ENCODE measurements around the gene PRPF8. TPM values are rescaled to one million over a fixed set of nuclear protein-coding genes. Genes with fewer than 3 reads are reported as not detected.
A peak's percentile ranks its signal among the peaks of the same experiment; 100 is the strongest.

Gene PRPF8
- total and polyA plus RNA-seq, 2 of the 8 experiments (the other 6 are each of a cell fraction or from before 2014, with no cell fraction given): 329 to 337 TPM

DNA sequence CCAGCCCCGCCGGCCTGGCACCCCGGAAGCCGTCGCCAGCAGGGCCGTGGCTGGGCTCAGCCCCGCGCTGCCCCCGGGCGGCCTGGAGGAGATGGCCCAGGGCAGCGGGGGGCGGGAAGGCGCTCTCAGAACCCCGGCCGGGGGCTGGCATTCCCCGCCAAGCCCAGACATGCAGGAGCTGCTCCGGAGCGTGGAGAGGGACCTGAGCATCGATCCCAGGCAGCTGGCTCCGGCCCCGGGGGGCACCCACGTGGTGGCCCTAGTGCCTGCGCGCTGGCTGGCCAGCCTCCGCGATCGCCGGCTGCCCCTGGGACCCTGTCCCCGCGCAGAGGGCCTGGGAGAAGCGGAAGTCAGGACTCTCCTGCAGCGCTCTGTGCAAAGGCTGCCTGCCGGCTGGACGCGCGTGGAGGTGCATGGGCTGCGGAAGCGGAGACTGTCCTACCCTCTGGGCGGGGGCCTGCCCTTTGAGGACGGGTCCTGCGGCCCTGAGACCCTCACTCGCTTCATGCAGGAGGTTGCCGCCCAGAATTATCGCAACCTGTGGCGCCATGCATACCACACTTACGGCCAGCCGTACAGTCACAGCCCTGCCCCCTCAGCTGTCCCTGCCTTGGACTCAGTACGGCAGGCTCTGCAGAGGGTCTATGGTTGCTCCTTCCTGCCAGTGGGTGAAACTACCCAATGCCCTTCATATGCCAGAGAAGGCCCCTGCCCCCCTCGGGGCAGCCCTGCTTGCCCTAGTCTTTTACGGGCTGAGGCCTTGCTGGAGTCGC lies 40.4 kb upstream of the PRPF8 start (continued):
- TF ChIP-seq PHF8 (conservative IDR thresholded peaks at IDR 0.05; ENCODE audit: low read depth, low read length): 0 out of 2 replicates have a peak, but pooled peaks have one; percentile 32
